Esophagus muscularis mucosa (tissue), 4 donors: ENCODE data around the gene TSSK2. TPM values are rescaled to one million over a fixed set of nuclear protein-coding genes. Genes with fewer than 3 reads are reported as not detected.

ENCODE experiments used
- DNase-seq: peaks from one replicate; pipeline ENCODE4 v3.0.0-alpha.2; 2017; ENCODE audit errors: extremely low spot score
- H3K27ac ChIP-seq, 4 donors: fragments of 200-600 bp; sonication (generic); replicated peaks in 1 of 4; 1 replicate in 3 of 4; 2 replicates in 1 of 4; pipeline ENCODE4 v1.5.1; 2016 to 2019; ENCODE audit warnings: mild to moderate bottlenecking in 1 of 4
- H3K27me3 ChIP-seq, 4 donors: fragments of 200-600 bp; sonication (generic); one replicate each; pipeline versions ENCODE4 v1.5.1 to v1.6.0; 2016 to 2019
- H3K36me3 ChIP-seq, 4 donors: fragments of 200-600 bp; sonication (generic); one replicate each; pipeline ENCODE4 v1.5.1; 2016 to 2019
- H3K4me1 ChIP-seq, 4 donors: fragments of 200-600 bp; sonication (generic); one replicate each; pipeline ENCODE4 v1.5.1; 2016 to 2019
- H3K4me3 ChIP-seq, 4 donors: fragments of 200-600 bp; sonication (generic); 1 replicate in 2 of 4; 2 replicates in 2 of 4; pipeline ENCODE4 v1.5.1; 2016 to 2019; ENCODE audit warnings: mild to moderate bottlenecking in 4 of 4, moderate library complexity in 1 of 4
- H3K9me3 ChIP-seq, 4 donors: fragments of 200-600 bp; sonication (generic); 1 replicate in 3 of 4; 2 replicates in 1 of 4; pipeline ENCODE4 v1.5.1; 2016 to 2019
- EP300 ChIP-seq: sonication (generic); formaldehyde crosslinking; IDR thresholded peaks from one replicate; pipeline ENCODE4 v1.6.1; 2017; ENCODE audit warnings: antibody characterized with exemption
- POLR2A ChIP-seq: fragments of 450-650 bp; IDR thresholded peaks from one replicate; pipeline ENCODE4 v1.6.1; 2017; ENCODE audit warnings: antibody characterized with exemption, moderate library complexity, mild to moderate bottlenecking, low read depth
- POLR2AphosphoS5 ChIP-seq, 2 donors: sonication (generic); formaldehyde crosslinking; IDR thresholded peaks; one replicate each; pipeline ENCODE4 v1.6.1; 2017; ENCODE audit warnings: antibody characterized with exemption in 2 of 2
- WGBS: methylation state at CpG from one replicate; pipeline ENCODE4 v1.1.5; 2018; 5-methylcytosine and 5-hydroxymethylcytosine counted together
- intact Hi-C: fragments of 100-400 bp; cut with DNase I; formaldehyde crosslinking; loops from one replicate; pipeline ENCODE4 v1.15.1; 2023
- total RNA-seq, 4 donors: library from RNA; depleted of rRNA; stranded (reverse); fragments of >200 nt; gene quantifications; one replicate each; pipeline versions ENCODE4 v1.1.0 to v1.2.1, GENCODE V29; 2016
- TF ChIP-seq, protein P1 (sequence below), 3 experiments: fragments of 200-600 bp in 2 of 3; fragments of 450-650 bp in 1 of 3; sonication (generic) in 2 of 3; IDR thresholded peaks; one replicate each; pipeline ENCODE4 v1.5.1; 2017 to 2019; ENCODE audit warnings: antibody characterized with exemption in 3 of 3, mild to moderate bottlenecking in 2 of 3, moderate library complexity in 1 of 3

Gene TSSK2
- total RNA-seq, 4 donors from 2014 or later = not detected

DNA sequence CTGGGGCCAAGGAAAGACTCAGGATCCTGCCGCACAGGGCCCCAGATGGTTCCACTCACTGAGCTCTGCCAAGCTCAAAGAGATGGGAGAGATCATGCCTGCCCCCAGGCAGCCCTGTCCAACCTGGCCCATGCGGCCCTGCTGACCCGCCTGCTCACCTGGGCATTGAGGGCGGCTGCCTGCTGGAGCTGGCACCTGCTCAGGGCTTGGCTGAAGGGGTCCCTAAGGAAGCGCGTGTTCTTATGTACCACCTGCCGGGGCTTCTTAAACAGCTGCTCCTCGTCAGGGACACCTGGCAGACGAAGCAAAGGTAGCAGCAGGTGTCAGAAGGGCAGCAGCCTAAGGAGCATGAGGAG, 7.9 kb downstream of the TSSK2 start:
- Histone ChIP-seq H3K4me1 (peaks cover 7 to 18% (median 13%) of the 10 kb centered on the region in 4 donors), H3K9me3 (no peaks in the 10 kb centered on the region), H3K27me3 (no peaks in the 10 kb centered on the region), H3K36me3 (peaks cover 78 to 88% (median 86%) of the 10 kb centered on the region in 4 donors), H3K4me3 (no peak overlapping the region), H3K27ac (no peak overlapping the region)
- DNase-seq = no peak
- intact Hi-C loops = no loop called here
- no peak for TF ChIP-seq POLR2A
- no peak for TF ChIP-seq POLR2AphosphoS5 (IDR thresholded peaks at IDR 0.05)
- no peak for TF ChIP-seq EP300
- TF ChIP-seq, protein P1, sequence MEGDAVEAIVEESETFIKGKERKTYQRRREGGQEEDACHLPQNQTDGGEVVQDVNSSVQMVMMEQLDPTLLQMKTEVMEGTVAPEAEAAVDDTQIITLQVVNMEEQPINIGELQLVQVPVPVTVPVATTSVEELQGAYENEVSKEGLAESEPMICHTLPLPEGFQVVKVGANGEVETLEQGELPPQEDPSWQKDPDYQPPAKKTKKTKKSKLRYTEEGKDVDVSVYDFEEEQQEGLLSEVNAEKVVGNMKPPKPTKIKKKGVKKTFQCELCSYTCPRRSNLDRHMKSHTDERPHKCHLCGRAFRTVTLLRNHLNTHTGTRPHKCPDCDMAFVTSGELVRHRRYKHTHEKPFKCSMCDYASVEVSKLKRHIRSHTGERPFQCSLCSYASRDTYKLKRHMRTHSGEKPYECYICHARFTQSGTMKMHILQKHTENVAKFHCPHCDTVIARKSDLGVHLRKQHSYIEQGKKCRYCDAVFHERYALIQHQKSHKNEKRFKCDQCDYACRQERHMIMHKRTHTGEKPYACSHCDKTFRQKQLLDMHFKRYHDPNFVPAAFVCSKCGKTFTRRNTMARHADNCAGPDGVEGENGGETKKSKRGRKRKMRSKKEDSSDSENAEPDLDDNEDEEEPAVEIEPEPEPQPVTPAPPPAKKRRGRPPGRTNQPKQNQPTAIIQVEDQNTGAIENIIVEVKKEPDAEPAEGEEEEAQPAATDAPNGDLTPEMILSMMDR (IDR thresholded peaks at IDR 0.05) = no peak
- WGBS = 87% methylated on average over 4 of the region's 9 CpGs

DNA sequence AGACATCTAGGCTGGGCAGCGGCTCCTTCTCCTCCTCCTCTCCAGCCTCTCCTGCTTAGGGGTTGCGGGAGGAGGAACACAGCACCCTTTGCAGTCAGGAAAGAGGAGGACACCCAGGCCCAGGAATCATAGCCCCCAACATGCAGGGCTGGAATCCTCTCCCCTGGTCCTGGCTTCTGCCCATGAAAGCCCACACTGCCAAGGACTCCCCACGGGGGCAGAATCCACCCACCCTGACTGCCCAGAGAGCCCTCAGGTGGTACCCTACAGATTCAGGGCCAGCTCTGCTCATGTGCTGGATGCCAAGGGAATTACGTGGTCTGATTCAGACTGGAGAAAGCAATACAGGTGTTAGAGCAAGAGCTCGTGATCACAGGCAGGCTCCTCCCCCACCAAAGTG, 8.9 kb downstream of the TSSK2 start:
- H3K4me1 ChIP-seq = peaks cover 7 to 20% (median 17%) of the 10 kb centered on the region in 4 donors
- WGBS = 91% methylated on average over 4 of the region's 5 CpGs
- no peak overlapping the region for H3K4me3 ChIP-seq
- H3K9me3 ChIP-seq = no peaks in the 10 kb centered on the region
- no peak for TF ChIP-seq POLR2A
- no peak for TF ChIP-seq POLR2AphosphoS5 (IDR thresholded peaks at IDR 0.05)
- no peak for TF ChIP-seq EP300
- TF ChIP-seq, protein P1 (IDR thresholded peaks at IDR 0.05) = no peak
- DNase-seq = no peak
- intact Hi-C loops = loop anchor here (5.0 kb wide), 2 partner anchors 37 to 487 kb away; partner anchors contain the start of gene SLC25A1
- no peaks in the 10 kb centered on the region for H3K27me3 ChIP-seq
- H3K27ac ChIP-seq = no peak overlapping the region
- peaks cover 68 to 78% (median 76%) of the 10 kb centered on the region in 4 donors for H3K36me3 ChIP-seq

DNA sequence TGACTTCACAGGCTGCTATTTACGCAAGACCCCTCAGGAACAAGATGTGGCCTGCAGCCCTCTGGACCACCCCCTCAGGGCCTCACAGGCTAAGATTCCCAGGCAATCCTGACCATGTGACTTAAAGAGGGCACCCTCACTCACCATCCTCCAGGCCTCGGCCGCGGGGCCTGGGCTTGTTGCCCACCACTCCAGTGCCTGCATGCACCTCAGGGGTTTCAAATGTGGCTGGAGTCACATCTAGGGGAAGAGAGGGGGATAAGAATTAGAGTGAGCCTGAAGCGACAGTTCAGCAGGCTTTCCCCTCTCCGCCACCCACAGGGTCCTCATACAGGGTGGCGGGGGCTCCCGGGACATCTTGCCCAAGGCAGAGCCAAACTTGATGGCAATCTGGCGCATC, 11.3 kb downstream of the TSSK2 start:
- no peaks in the 10 kb centered on the region for H3K27me3 ChIP-seq
- TF ChIP-seq POLR2A (no peak), EP300 (no peak), POLR2AphosphoS5 (IDR thresholded peaks at IDR 0.05) (no peak)
- TF ChIP-seq, protein P1 (IDR thresholded peaks at IDR 0.05) = no peak
- H3K4me3 ChIP-seq = no peak overlapping the region
- 93% methylated on average over 9 of the region's 9 CpGs for whole genome bisulfite sequencing
- no peak overlapping the region for H3K27ac ChIP-seq
- H3K4me1 ChIP-seq = peaks cover 7 to 20% (median 17%) of the 10 kb centered on the region in 4 donors
- H3K36me3 ChIP-seq = peaks cover 51 to 54% (median 53%) of the 10 kb centered on the region in 4 donors
- DNase-seq = no peak
- no peaks in the 10 kb centered on the region for H3K9me3 ChIP-seq
- intact Hi-C loops = loop anchor here (5.0 kb wide), 2 partner anchors 35 to 485 kb away; partner anchors contain the start of gene SLC25A1

DNA sequence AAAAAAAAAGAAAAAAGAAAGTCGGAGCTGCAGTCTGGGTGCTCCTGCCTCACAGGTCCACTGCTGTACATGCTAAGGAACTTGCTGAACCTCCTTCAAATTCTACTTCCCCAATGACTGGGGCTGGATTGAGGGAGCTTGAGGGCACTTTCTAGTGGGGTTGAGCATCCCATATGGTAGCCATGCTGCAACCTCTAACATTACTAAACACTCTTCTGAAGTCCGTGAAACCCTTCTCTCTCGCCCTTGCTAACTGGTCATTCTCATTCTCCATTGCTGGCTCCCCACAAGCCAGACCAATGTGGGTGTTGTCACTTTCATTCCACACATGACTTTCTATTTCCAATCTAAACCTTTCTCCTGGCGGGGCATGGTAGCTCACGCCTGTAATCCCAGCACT, 12.1 kb downstream of the TSSK2 start:
- no peaks in the 10 kb centered on the region for H3K9me3 ChIP-seq
- 87% methylated on average over 5 of the region's 5 CpGs for WGBS
- intact Hi-C loops = loop anchor here (5.0 kb wide), 2 partner anchors 34 to 484 kb away; partner anchors contain the start of gene SLC25A1
- peak overlapping the region in 3 of 4 donors; percentile 78 to 89 (median 81) for H3K4me3 ChIP-seq
- no peak overlapping the region for H3K27ac ChIP-seq
- DNase-seq = no peak
- TF ChIP-seq, protein P1 (IDR thresholded peaks at IDR 0.05) = no peak
- TF ChIP-seq POLR2AphosphoS5 (IDR thresholded peaks at IDR 0.05) = no peak
- no peak for TF ChIP-seq EP300
- TF ChIP-seq POLR2A = no peak
- peaks cover 43 to 46% (median 45%) of the 10 kb centered on the region in 4 donors for H3K36me3 ChIP-seq
- peaks cover 7 to 20% (median 17%) of the 10 kb centered on the region in 4 donors for H3K4me1 ChIP-seq
- H3K27me3 ChIP-seq = peaks cover 0 to 6% (median 0%) of the 10 kb centered on the region in 4 donors
